ENCODE results near the gene COA8. TPM values are rescaled to one million over a fixed set of nuclear protein-coding genes. Genes with fewer than 3 reads are reported as not detected.

Gene COA8
- polyA plus RNA-seq, 3 donors, result 13.2 to 58.1 (median 52.3) TPM

- no peak for DNase-seq
- H3K27ac Mint-ChIP-seq, result no peak overlapping the region
- no peak overlapping the region for H2AFZ ChIP-seq (ENCODE audit: insufficient read depth, low read depth, low read length, poor library complexity, severe bottlenecking)
- H3K79me2 ChIP-seq (ENCODE audit: insufficient read depth, low read length), result peaks cover 20% of the 10 kb centered on the region
- H3K27ac ChIP-seq (ENCODE audit: low read depth in 1 of 2, low read length in 2 of 2), result no peak overlapping the region
- H3K4me3 ChIP-seq (replicated peaks in 1 of 3; ENCODE audit: low read depth in 2 of 3, low read length in 3 of 3), result no peak overlapping the region
- H3K4me2 ChIP-seq (replicated peaks; ENCODE audit: extremely low read depth, low read length, poor library complexity, severe bottlenecking), result no peak overlapping the region
- no peak for TF ChIP-seq CTCF (IDR thresholded peaks at IDR 0.05)
- H3K27me3 ChIP-seq (ENCODE audit: control insufficient read depth in 2 of 2, insufficient read depth in 2 of 2, low read length in 2 of 2), result peaks cover 0 to 5% of the 10 kb centered on the region in 2 donors
- no peaks in the 10 kb centered on the region for H3K9me3 Mint-ChIP-seq
- H3K4me1 Mint-ChIP-seq, result peaks cover 14% of the 10 kb centered on the region
- peaks cover 5 to 23% of the 10 kb centered on the region in 2 donors for H3K36me3 Mint-ChIP-seq
- H4K20me1 ChIP-seq (ENCODE audit: insufficient read depth, low read length), result peaks cover 13% of the 10 kb centered on the region
- H3K4me1 ChIP-seq (ENCODE audit: control insufficient read depth in 1 of 2, insufficient read depth in 2 of 2, low read length in 2 of 2), result peaks cover 12 to 13% of the 10 kb centered on the region in 2 donors
- 91% methylated on average over 23 of the region's 25 CpGs for WGBS (ENCODE audit: insufficient coverage)
- no peaks in the 10 kb centered on the region for H3K9me3 ChIP-seq (replicated peaks in 1 of 2; ENCODE audit: control insufficient read depth in 1 of 2, insufficient read depth in 1 of 2, low read length in 2 of 2)
- H3K9ac ChIP-seq (ENCODE audit: insufficient read depth, low read length, poor library complexity, severe bottlenecking), result no peak overlapping the region
- no peak overlapping the region for H3K4me3 Mint-ChIP-seq
- H3K27me3 Mint-ChIP-seq (ENCODE audit: low read depth in 3 of 3), result peaks cover under 1 to 12% (median 3%) of the 10 kb centered on the region in 3 donors
- intact Hi-C loops (cut with micrococcal nuclease), result no loop called here
- peaks cover 8 to 30% of the 10 kb centered on the region in 2 donors for H3K36me3 ChIP-seq (replicated peaks in 1 of 2; ENCODE audit: control insufficient read depth in 1 of 2, insufficient read depth in 2 of 2, low read length in 2 of 2)
These were observed 28.7 kb upstream of the COA8 start for GRCh38 chr14:103533999-103534575.

GRCh38 chr14:103534576-103535061, 28.1 kb upstream of the COA8 start:
- 96% methylated on average over 22 of the region's 22 CpGs for WGBS (ENCODE audit: insufficient coverage)
- H3K27me3 Mint-ChIP-seq (ENCODE audit: low read depth in 3 of 3), result peaks cover 3 to 17% (median 6%) of the 10 kb centered on the region in 3 donors
- H3K9ac ChIP-seq (ENCODE audit: insufficient read depth, low read length, poor library complexity, severe bottlenecking), result no peak overlapping the region
- intact Hi-C loops (cut with micrococcal nuclease), result no loop called here
- H3K36me3 ChIP-seq (replicated peaks in 1 of 2; ENCODE audit: control insufficient read depth in 1 of 2, insufficient read depth in 2 of 2, low read length in 2 of 2), result peaks cover 8 to 30% of the 10 kb centered on the region in 2 donors
- H4K20me1 ChIP-seq (ENCODE audit: insufficient read depth, low read length), result peaks cover 12% of the 10 kb centered on the region
- H3K4me3 ChIP-seq (replicated peaks in 1 of 3; ENCODE audit: low read depth in 2 of 3, low read length in 3 of 3), result no peak overlapping the region
- H3K4me3 Mint-ChIP-seq, result no peak overlapping the region
- peaks cover 15% of the 10 kb centered on the region for H3K79me2 ChIP-seq (ENCODE audit: insufficient read depth, low read length)
- peaks cover 11% of the 10 kb centered on the region for H3K4me1 Mint-ChIP-seq
- no peak overlapping the region for H2AFZ ChIP-seq (ENCODE audit: insufficient read depth, low read depth, low read length, poor library complexity, severe bottlenecking)
- no peak overlapping the region for H3K27ac Mint-ChIP-seq
- H3K9me3 ChIP-seq (replicated peaks in 1 of 2; ENCODE audit: control insufficient read depth in 1 of 2, insufficient read depth in 1 of 2, low read length in 2 of 2), result no peaks in the 10 kb centered on the region
- peaks cover 5 to 23% of the 10 kb centered on the region in 2 donors for H3K36me3 Mint-ChIP-seq
- no peak overlapping the region for H3K4me2 ChIP-seq (replicated peaks; ENCODE audit: extremely low read depth, low read length, poor library complexity, severe bottlenecking)
- no peak for TF ChIP-seq CTCF (IDR thresholded peaks at IDR 0.05)
- peaks cover 7 to 8% of the 10 kb centered on the region in 2 donors for H3K4me1 ChIP-seq (ENCODE audit: control insufficient read depth in 1 of 2, insufficient read depth in 2 of 2, low read length in 2 of 2)
- H3K27ac ChIP-seq (ENCODE audit: low read depth in 1 of 2, low read length in 2 of 2), result no peak overlapping the region
- H3K27me3 ChIP-seq (ENCODE audit: control insufficient read depth in 2 of 2, insufficient read depth in 2 of 2, low read length in 2 of 2), result peaks cover 0 to 5% of the 10 kb centered on the region in 2 donors
- DNase-seq, result no peak
- no peaks in the 10 kb centered on the region for H3K9me3 Mint-ChIP-seq
